GM12874 (cell line): Measurements from ENCODE around the gene TMEM245.

Experiments
- CTCF ChIP-seq: IDR thresholded peaks from 2 replicates; pipeline ENCODE4 v1.5.1; 2011; ENCODE audit warnings: low read depth, mild to moderate bottlenecking, control low read depth, low read length, moderate library complexity; ENCODE audit not compliant: insufficient read depth

TMEM245 gene

GRCh38 chr9:109074236-109074889 lies 45.4 kb downstream of the TMEM245 start:
- no peak for TF ChIP-seq CTCF

GRCh38 chr9:109072821-109073435 lies 46.8 kb downstream of the TMEM245 start:
- no peak for TF ChIP-seq CTCF

- no peak for TF ChIP-seq CTCF
These were observed 47.5 kb downstream of the TMEM245 start for GRCh38 chr9:109072133-109072692.

GRCh38 chr9:109068764-109069163 lies 51.0 kb downstream of the TMEM245 start:
- no peak for TF ChIP-seq CTCF

- no peak for TF ChIP-seq CTCF
These were observed 54.6 kb downstream of the TMEM245 start for GRCh38 chr9:109064963-109065702.

- TF ChIP-seq CTCF: no peak
These were observed 56.0 kb downstream of the TMEM245 start for GRCh38 chr9:109063760-109064159.

GRCh38 chr9:109062543-109062942 lies 57.2 kb downstream of the TMEM245 start:
- TF ChIP-seq CTCF: no peak
